ENCODE data around the gene GOSR2. TPM values are rescaled to one million over a fixed set of nuclear protein-coding genes. Genes with fewer than 3 reads are reported as not detected.
A peak's percentile ranks its signal among the peaks of the same experiment; 100 is the strongest.

GOSR2 gene
- total and polyA plus RNA-seq, 9 of the 15 experiments (the other 6 are each of a cell fraction or from before 2014, with no cell fraction given): 32.7 to 96.3 (median 48.9) TPM

DNA sequence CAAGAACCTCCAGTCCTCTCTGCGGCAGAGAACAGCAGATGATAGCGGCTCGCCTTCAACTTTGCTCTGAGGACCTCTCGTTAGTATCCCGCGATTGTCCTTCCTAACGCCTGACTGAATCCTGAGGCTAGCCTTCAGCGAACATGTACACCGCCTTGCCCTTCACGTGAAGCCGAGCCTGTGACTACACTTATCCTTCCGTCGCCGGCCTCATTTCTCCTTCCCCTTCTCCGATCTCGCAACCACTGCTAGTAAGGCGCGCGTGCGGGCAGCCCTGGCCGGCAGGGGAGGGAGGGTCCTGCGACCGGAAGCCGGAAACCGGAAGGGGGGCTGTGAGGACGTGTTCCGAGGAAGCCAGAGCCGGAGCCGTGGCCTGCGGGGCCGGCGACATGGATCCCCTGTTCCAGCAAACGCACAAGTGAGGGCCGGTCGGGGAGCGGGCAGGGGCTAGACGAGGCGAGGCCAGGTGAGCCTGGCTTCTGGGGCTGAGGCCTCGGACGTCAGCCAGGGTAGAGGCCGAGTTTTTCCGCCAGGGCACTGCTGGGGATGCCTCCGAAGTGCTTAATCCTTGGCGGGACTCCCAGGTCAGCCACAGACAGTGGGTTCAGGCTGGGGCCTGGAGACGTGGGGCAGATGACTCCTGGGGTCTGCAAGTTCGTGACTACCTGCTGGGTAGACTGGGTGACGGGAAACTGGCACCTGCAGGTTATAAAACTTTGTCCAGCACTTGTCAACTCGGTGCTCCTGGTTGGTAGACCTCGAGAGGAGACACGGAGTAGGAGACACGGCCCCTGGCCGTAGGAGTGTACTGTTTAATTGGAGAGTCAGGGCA, at the start of gene GOSR2 (continued):
- TF ChIP-seq, protein P1, sequence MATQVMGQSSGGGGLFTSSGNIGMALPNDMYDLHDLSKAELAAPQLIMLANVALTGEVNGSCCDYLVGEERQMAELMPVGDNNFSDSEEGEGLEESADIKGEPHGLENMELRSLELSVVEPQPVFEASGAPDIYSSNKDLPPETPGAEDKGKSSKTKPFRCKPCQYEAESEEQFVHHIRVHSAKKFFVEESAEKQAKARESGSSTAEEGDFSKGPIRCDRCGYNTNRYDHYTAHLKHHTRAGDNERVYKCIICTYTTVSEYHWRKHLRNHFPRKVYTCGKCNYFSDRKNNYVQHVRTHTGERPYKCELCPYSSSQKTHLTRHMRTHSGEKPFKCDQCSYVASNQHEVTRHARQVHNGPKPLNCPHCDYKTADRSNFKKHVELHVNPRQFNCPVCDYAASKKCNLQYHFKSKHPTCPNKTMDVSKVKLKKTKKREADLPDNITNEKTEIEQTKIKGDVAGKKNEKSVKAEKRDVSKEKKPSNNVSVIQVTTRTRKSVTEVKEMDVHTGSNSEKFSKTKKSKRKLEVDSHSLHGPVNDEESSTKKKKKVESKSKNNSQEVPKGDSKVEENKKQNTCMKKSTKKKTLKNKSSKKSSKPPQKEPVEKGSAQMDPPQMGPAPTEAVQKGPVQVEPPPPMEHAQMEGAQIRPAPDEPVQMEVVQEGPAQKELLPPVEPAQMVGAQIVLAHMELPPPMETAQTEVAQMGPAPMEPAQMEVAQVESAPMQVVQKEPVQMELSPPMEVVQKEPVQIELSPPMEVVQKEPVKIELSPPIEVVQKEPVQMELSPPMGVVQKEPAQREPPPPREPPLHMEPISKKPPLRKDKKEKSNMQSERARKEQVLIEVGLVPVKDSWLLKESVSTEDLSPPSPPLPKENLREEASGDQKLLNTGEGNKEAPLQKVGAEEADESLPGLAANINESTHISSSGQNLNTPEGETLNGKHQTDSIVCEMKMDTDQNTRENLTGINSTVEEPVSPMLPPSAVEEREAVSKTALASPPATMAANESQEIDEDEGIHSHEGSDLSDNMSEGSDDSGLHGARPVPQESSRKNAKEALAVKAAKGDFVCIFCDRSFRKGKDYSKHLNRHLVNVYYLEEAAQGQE (IDR thresholded peaks at IDR 0.05; ENCODE audit: borderline replicate concordance): no peak
- TF ChIP-seq, protein P1 (CRISPR knock-in tag; IDR thresholded peaks at IDR 0.05; ENCODE audit: low read depth): no peak
- TF ChIP-seq MEIS2 (IDR thresholded peaks at IDR 0.05; ENCODE audit: partially characterized antibody) (no peak), ARNT (IDR thresholded peaks at IDR 0.05) (peak in 1 of 2 experiments; percentile 85; a peak in 1 of 4 replicates), TBL1XR1 (IDR thresholded peaks at IDR 0.05; ENCODE audit: low read length in 2 of 2) (peak; percentile 43 to 57; a peak in 2 of 4 replicates), FIP1L1 (IDR thresholded peaks at IDR 0.05; ENCODE audit: low read depth, low read length, poor library complexity, severe bottlenecking) (peak; percentile 85), TCF7L2 (IDR thresholded peaks at IDR 0.05; ENCODE audit: low read depth, low read length) (0 out of 2 replicates have a peak, but pooled peaks have one; percentile 20), GTF2E2 (tag; IDR thresholded peaks at IDR 0.05) (peak; percentile 65; the same call in 1 of the 2 replicates), NR3C1 (CRISPR knock-in tag; IDR thresholded peaks at IDR 0.05) (no peak), FOXJ3 (CRISPR knock-in tag; IDR thresholded peaks at IDR 0.05) (no peak), HIVEP1 (CRISPR knock-in tag; IDR thresholded peaks at IDR 0.05) (no peak), TCF3 (CRISPR knock-in tag; IDR thresholded peaks at IDR 0.05) (0 out of 2 replicates have a peak, but pooled peaks have one; percentile 12)
- TF ChIP-seq, protein P2, sequence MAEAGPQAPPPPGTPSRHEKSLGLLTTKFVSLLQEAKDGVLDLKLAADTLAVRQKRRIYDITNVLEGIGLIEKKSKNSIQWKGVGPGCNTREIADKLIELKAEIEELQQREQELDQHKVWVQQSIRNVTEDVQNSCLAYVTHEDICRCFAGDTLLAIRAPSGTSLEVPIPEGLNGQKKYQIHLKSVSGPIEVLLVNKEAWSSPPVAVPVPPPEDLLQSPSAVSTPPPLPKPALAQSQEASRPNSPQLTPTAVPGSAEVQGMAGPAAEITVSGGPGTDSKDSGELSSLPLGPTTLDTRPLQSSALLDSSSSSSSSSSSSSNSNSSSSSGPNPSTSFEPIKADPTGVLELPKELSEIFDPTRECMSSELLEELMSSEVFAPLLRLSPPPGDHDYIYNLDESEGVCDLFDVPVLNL (CRISPR knock-in tag; IDR thresholded peaks at IDR 0.05; ENCODE audit: low read depth): peak; percentile 72; the same call in 1 of the 2 replicates
- TF ChIP-seq, protein P3, sequence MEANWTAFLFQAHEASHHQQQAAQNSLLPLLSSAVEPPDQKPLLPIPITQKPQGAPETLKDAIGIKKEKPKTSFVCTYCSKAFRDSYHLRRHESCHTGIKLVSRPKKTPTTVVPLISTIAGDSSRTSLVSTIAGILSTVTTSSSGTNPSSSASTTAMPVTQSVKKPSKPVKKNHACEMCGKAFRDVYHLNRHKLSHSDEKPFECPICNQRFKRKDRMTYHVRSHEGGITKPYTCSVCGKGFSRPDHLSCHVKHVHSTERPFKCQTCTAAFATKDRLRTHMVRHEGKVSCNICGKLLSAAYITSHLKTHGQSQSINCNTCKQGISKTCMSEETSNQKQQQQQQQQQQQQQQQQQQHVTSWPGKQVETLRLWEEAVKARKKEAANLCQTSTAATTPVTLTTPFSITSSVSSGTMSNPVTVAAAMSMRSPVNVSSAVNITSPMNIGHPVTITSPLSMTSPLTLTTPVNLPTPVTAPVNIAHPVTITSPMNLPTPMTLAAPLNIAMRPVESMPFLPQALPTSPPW (CRISPR knock-in tag; IDR thresholded peaks at IDR 0.05): peak; percentile 100
- TF ChIP-seq, protein P4, sequence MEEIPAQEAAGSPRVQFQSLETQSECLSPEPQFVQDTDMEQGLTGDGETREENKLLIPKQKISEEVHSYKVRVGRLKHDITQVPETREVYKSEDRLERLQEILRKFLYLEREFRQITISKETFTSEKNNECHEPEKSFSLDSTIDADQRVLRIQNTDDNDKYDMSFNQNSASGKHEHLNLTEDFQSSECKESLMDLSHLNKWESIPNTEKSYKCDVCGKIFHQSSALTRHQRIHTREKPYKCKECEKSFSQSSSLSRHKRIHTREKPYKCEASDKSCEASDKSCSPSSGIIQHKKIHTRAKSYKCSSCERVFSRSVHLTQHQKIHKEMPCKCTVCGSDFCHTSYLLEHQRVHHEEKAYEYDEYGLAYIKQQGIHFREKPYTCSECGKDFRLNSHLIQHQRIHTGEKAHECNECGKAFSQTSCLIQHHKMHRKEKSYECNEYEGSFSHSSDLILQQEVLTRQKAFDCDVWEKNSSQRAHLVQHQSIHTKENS (CRISPR knock-in tag; IDR thresholded peaks at IDR 0.05): no peak
